Activated CD8-positive, alpha-beta memory T cell treated with anti-CD3 and anti-CD28 coated beads, Interleukin-2, amount 50 U/mL, for 24 hours (primary cell): ENCODE data around the gene CAMSAP1.
"Not testable (repeated sequence)": the region's sequence is repeated elsewhere in the genome, so short reads cannot be mapped to it uniquely, and the experiment has no call there.

Source experiments
- DNase-seq: peaks from one replicate; pipeline ENCODE4 v3.0.0-alpha.2; 2020; ENCODE audit errors: extremely low read depth

Gene CAMSAP1

DNA sequence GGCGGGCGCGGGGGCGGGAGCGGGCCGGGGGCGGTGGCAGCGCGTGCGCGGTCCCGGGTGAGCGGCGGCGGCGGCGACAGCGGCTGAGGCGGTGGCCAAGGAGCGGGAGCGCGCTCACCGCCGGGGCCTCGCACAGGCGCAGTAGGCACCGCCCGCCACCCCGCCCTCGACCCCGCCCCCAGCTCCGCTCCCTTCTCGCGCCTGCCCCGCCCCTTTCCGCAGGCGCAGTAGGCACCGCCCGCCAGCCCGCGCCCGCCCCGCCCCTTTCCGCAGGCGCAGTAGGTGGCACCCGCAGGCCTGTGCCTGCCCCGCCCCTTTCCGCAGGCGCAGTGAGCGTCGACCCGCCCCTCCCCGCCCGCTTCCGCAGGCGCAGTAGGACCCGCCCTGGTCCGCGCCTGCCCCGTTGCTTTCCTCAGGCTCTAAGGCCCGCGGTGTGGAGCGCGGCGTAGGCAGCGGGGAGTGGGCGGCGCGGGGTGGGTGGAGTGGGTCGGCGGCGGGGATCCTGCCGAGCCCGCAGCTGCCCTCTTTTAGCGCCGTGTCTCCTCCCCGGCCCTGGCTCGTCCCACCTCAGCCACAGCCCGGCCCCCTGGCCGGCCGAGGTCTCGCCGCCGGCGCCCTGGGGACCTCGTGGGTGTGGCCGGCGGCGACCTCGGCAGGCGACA is at the start of gene CAMSAP1:
Gene CAMSAP1, minus strand, starts transcription at position 116 of the 662 bp plus-strand sequence. CDS start 387 bp downstream, outside the sequence.
- DNase-seq, result peak; percentile 78

GRCh38 chr9:135956802-135957174 is 49.4 kb upstream of the CAMSAP1 start:
- no peak for DNase-seq

DNA sequence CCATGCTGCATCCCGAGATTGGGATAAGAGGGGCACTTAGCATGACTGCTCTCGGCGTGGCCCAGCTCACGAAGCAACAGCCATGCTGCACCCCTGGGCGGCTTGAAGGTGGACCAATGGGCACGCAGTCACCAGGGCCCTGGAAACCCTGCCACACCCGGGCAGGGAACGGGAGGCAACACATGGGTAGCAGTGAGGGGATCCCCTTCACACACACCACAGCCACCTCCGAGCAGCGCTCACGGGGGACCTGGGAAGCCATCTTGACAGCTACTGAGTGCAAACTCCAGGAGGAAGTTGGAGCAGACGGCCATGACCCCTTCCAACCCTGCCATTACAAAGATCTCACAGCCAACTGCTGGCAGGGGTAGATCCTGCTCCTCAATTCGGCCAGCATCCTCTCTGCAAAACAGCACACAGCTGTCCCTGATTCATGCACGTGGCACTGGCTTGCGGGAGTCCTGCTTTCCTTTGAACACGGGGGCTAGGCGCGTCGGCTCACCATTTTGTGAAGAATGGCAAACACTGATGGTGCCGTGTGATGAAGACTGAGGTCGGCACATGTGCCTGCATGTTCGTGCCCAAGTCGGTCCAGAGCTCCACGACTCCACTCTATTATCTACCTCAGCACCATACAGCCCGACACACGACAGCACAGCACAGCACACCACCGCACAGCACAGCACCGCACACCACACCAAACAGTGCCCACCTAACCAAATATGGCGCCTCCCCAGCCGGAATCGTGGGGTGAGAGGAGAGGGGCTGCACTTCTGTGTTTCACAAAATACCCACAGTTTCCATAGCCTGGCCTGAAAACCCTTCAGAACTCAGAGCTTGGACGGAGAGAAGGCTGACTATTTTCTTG is 48.8 kb upstream of the CAMSAP1 start:
- DNase-seq, result no peak

DNA sequence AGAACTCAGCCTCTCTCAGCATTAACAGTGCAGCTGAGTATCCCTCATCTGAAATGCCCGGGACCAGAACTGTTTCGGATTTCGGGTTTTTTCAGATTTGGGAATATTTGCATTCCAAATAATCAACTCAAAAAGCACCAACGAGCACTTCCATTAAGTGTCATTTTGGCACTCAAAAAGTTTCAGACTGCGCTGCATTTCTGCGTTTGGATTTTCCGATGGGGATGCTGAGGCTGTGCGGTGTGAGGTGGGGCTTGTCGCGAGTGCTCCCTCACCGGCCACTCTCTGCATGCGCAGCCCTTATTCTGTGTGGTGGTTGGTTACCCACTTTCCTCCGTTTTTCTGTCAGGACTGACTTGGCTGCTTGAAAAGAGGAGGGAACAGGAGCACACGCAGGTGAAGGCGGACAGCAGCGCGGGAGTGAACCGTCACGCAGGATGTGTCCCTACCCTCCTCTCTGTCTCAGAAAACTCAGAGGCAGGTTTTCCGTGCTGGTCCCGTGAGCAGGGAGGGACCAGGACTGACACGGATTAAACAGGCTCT is 45.4 kb upstream of the CAMSAP1 start:
- no peak for DNase-seq

DNA sequence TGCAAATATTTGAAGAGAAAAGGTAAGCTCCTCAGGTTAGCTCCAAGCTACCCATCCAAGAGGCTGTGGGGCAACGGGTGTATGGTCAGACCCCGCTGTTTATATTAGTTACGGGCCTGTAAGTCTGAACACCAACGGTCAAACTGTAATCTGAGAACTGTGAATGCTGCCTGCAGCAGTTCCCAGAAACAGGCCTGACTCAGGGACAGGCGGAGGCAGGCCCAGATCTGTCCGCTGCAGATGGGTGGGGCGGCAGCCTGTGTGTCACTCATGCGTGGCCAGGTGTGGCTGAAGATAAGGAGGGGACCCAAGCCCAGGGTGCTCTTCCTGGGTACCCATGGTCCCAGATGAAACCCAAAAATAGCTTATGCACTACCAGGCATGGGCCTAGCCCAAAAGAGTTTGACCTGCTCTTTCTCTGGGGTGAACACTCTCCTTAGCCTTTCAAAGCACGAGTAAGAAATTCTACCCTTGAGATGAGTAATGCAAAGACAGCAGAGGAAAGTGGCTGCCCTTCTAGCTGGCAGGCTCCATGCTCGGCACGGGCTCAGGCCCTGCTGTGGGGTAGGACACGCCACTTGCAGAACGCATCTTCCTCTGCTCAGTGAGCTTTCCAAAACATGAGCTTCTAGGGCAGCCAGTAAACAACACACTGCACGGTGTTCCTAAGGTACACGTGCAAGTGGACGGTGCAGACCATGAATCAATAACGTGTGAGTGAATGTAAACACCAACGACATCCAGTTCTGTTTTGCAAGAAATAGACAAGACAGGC is 44.7 kb upstream of the CAMSAP1 start:
- no peak for DNase-seq

DNA sequence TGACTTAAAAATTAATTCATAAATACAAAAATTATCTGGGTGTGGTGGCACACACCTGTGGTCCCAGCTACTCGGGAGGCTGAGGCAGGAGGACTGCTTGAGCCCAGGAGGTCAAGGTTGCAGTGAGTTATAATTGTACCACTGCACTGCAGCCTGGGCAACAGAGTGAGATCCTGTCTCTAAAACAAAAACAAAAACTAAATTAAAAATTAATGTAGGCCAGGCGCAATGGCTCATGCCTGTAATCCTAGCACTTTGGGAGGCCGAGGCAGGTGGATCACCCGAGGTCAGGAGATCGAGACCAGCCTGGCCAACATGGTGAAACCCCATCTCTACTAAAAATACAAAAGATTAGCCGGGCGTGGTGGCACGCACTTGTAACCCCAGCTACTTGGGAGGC is 44.0 kb upstream of the CAMSAP1 start:
- not testable (repeated sequence) for DNase-seq

- not testable (repeated sequence) for DNase-seq
Observed at GRCh38 chr9:135950841-135951240, 43.5 kb upstream of the CAMSAP1 start.

GRCh38 chr9:135950135-135950682 is 42.9 kb upstream of the CAMSAP1 start:
- DNase-seq, result no peak

GRCh38 chr9:135949501-135950134 is 42.3 kb upstream of the CAMSAP1 start:
- DNase-seq, result no peak

- no peak for DNase-seq
Observed at GRCh38 chr9:135948968-135949367, 41.6 kb upstream of the CAMSAP1 start.

GRCh38 chr9:135948446-135948845 is 41.1 kb upstream of the CAMSAP1 start:
- DNase-seq, result no peak

GRCh38 chr9:135947582-135947981 is 40.2 kb upstream of the CAMSAP1 start:
- DNase-seq, result no peak

DNA sequence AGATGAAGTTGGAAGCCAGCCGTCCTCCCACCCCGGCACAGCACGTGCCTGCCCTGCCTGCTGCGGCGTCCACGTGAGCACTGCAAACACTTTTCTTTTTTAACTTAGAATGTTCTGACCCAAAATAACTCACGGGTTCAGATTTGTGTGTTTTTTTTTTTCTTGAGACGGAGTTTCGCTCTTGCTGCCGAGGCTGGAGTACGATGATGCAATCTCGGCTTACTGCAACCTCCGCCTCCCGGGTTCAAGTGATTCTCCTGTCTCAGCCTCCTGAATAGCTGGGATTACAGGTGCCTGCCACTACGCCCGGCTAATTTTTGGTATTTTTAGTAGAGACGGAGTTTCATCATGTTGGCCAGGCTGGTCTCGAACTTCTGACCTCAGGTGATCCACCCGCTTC is 39.8 kb upstream of the CAMSAP1 start:
- not testable (repeated sequence) for DNase-seq

GRCh38 chr9:135946392-135946994 is 39.1 kb upstream of the CAMSAP1 start:
- DNase-seq, result no peak

GRCh38 chr9:135945969-135946368 is 38.6 kb upstream of the CAMSAP1 start:
- no peak for DNase-seq

DNA sequence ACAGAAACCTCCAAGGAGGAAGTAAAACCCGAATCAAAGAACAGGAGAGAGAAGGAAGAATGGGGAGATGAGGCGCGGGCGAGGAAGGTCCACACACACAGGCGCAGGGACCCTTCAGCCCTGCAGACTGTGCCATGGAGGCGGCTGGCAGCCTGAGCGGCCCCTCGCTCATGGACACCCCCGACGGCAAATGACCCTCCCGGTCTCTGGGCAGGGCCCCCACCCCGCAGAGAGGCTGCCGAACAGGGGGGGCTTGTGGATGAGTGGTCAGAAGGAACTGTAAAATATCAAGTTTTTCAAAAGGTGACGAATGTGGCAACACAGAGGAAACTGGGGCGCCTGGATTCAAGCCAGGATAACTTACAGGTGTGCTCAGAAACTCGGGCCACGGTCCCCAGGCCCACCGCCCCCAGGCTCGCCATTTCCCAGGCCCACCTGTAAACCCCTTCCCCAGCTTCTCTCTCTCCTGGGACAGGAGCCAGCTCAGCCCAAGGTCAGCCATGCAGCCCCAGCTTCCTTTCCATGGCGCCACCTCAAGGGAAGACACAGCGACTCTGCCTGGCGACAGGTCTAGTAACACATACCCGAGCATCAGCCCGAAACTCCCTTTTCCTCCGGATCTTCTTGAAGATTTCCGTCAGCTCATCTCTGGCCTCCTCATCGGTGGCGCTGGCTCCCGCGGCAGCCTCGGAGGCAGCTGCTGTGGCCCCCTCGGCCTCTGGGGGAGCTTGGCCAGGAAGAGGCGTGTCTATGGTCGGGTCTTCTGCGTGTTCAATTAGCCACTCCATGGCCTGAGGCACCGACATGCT is 37.3 kb upstream of the CAMSAP1 start:
- DNase-seq, result no peak

GRCh38 chr9:135943604-135944003 is 36.3 kb upstream of the CAMSAP1 start:
- DNase-seq, result not testable (repeated sequence)

DNA sequence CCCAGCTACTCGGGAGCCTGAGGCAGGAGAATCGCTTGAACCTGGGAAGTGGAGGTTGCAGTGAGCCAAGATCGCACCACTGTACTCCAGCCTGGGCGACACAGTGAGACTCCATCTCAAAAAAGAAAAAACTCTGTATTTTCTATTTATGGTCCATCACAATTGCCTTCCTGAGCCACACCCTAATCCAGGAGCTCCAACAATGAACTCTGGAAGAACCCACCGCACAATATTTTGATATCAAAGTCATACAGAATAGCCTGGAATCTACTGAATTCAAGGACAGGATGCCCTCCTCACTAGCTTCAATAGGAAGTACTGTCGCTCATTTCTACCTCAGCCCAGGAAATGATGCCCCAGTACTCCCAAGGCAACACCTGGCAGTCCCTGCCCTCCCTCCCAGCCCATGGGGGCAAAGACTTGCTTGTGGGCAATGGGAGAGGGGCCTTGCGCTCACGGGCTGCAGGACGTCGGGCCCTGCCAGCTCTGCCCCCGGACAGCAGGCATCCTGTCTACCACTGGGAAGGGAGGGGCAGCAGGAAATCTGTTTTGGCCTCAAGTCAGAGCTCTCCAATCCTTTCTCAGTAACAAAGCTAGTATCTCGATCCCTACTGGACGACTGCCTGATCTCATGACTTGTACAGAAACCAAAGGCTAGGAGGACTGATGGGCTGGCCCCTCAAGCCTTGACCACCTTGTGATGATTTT is 34.1 kb upstream of the CAMSAP1 start:
- DNase-seq, result no peak
